Lower leg skin (tissue), 3 donors: ENCODE measurements around the gene STEEP1.

Source experiments
- POLR2A ChIP-seq, 2 donors: fragments of 450-650 bp; IDR thresholded peaks; one replicate each; pipeline ENCODE4 v1.6.1; 2016 to 2017; ENCODE audit warnings: antibody characterized with exemption in 2 of 2, mild to moderate bottlenecking in 1 of 2, moderate library complexity in 1 of 2
- TF ChIP-seq, protein P1 (sequence below), 3 donors: fragments of 450-650 bp; IDR thresholded peaks; one replicate each; pipeline ENCODE4 v1.5.1; 2016; ENCODE audit warnings: antibody characterized with exemption in 3 of 3, mild to moderate bottlenecking in 3 of 3, moderate library complexity in 2 of 3

DNA sequence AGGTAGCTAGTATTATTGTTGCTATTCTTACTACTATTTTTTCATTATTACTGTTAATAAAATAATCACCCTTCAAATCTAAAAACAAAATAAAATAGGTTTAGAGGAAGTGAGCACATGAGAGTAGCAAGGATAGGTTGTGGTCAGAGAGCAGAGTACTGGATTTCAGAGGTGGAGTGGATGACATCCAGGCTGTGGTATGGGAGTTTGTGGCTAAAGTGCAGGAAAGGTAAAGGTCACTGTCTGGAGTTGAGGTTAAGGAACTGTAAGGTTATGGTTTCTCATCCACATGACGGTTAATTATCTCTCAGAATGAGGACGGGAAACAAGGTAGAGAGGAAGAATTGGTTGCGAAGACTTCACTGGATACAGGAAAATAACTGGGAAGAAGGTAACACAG is 27.7 kb downstream of the STEEP1 start:
- no peak for TF ChIP-seq POLR2A (IDR thresholded peaks at IDR 0.05)
- TF ChIP-seq, protein P1, sequence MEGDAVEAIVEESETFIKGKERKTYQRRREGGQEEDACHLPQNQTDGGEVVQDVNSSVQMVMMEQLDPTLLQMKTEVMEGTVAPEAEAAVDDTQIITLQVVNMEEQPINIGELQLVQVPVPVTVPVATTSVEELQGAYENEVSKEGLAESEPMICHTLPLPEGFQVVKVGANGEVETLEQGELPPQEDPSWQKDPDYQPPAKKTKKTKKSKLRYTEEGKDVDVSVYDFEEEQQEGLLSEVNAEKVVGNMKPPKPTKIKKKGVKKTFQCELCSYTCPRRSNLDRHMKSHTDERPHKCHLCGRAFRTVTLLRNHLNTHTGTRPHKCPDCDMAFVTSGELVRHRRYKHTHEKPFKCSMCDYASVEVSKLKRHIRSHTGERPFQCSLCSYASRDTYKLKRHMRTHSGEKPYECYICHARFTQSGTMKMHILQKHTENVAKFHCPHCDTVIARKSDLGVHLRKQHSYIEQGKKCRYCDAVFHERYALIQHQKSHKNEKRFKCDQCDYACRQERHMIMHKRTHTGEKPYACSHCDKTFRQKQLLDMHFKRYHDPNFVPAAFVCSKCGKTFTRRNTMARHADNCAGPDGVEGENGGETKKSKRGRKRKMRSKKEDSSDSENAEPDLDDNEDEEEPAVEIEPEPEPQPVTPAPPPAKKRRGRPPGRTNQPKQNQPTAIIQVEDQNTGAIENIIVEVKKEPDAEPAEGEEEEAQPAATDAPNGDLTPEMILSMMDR (IDR thresholded peaks at IDR 0.05), result no peak
